Brain microvascular endothelial cell (primary cell): Measurements from ENCODE around the gene ADGB.

ENCODE experiments used
- DNase-seq: peaks from one replicate; pipeline ENCODE4 v3.0.0-alpha.2; 2020
- H3K27ac ChIP-seq: fragments of 250-450 bp; sonication (Bioruptor Pico); 2 replicates; pipeline ENCODE4 v1.5.1; 2020; ENCODE audit warnings: mild to moderate bottlenecking, moderate library complexity
- H3K27me3 ChIP-seq: fragments of 250-450 bp; sonication (Bioruptor Pico); replicated peaks from 2 replicates; pipeline ENCODE4 v1.5.1; 2020; ENCODE audit warnings: mild to moderate bottlenecking
- H3K36me3 ChIP-seq: fragments of 250-450 bp; sonication (Bioruptor Pico); replicated peaks from 2 replicates; pipeline ENCODE4 v1.5.1; 2020; ENCODE audit warnings: mild to moderate bottlenecking
- H3K4me3 ChIP-seq: 2 replicates; pipeline ENCODE4 v1.5.1; 2011; ENCODE audit warnings: low read depth, mild to moderate bottlenecking, control low read depth, low read length, moderate library complexity
- in situ Hi-C: cut with HindIII; loops from 2 replicates; pipeline ENCODE4 v1.10.0; 2017; ENCODE audit warnings: low sequenced_read_pairs, low pct_ligation_motif_present
- TF ChIP-seq, protein P1 (sequence below): IDR thresholded peaks from 2 replicates; pipeline ENCODE4 v1.5.1; 2011; ENCODE audit warnings: low read depth, mild to moderate bottlenecking, moderate library complexity, low read length, control low read depth, inconsistent platforms; ENCODE audit errors: missing control alignments

Gene ADGB

DNA sequence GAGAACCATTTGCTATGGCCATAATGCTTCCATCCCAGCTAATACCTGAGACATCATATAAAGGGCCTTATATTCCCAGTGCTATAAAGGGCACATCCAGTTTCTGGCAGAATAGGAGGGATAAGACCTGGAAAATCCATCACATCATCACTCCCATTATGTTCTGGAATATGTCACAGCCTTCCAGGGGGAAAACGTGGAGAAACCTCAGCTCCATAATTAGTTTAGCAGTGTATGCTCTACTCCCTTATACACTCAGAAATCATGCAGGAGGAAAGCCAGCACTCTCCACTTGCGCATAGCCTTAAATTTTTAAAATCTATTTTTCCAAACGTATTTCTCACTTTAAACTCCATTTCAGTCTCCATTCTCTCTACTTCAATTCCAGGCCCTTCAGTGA, 140.9 kb downstream of the ADGB start:
- Histone ChIP-seq H3K27ac (no peak overlapping the region), H3K27me3 (peaks cover 5% of the 10 kb centered on the region), H3K4me3 (no peak overlapping the region), H3K36me3 (no peaks in the 10 kb centered on the region)
- no peak for DNase-seq
- TF ChIP-seq, protein P1, sequence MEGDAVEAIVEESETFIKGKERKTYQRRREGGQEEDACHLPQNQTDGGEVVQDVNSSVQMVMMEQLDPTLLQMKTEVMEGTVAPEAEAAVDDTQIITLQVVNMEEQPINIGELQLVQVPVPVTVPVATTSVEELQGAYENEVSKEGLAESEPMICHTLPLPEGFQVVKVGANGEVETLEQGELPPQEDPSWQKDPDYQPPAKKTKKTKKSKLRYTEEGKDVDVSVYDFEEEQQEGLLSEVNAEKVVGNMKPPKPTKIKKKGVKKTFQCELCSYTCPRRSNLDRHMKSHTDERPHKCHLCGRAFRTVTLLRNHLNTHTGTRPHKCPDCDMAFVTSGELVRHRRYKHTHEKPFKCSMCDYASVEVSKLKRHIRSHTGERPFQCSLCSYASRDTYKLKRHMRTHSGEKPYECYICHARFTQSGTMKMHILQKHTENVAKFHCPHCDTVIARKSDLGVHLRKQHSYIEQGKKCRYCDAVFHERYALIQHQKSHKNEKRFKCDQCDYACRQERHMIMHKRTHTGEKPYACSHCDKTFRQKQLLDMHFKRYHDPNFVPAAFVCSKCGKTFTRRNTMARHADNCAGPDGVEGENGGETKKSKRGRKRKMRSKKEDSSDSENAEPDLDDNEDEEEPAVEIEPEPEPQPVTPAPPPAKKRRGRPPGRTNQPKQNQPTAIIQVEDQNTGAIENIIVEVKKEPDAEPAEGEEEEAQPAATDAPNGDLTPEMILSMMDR = no peak
- in situ Hi-C loops = no loop called here

DNA sequence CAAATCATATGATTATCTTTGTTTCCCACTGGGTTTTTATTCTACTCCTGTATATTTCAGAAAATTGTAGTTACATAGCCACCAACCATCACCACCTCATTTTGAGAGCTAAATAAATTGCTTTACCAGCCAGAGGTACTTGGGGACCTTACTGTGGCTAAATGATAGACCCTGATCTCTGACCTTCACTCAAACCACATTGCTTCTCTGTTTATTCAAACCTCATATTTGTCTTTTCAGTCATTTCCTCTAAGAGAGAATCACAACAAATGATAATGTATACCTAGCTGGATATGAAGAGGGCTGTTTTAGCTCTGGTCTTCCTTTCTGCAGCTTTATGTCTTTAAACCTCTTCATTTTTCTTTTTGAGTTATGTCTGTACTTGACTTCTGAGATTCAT, 142.8 kb downstream of the ADGB start:
- TF ChIP-seq, protein P1 = no peak
- in situ Hi-C loops = no loop called here
- Histone ChIP-seq H3K27ac (no peak overlapping the region), H3K4me3 (no peak overlapping the region), H3K36me3 (no peaks in the 10 kb centered on the region), H3K27me3 (peaks cover 5% of the 10 kb centered on the region)
- DNase-seq = peak; percentile 5

DNA sequence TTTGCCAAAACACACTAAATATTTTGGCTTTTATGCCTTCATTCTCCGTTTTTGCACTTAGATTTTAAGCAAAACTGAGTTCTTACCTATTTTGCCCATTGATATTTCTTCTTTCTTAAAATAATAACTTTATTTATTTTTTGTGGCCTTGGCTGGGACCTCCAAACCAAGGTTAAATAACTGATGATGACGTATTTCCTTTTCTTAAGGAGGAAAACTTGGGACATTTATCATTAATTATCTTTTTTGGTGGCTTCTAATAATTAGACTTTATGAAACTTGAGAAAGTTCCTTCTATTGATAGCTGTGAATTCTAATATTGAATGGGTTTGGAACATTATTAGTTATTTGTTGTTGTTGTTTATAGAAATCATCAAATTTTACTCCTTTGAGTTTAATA, 154.5 kb downstream of the ADGB start:
- Histone ChIP-seq H3K27me3 (no peaks in the 10 kb centered on the region), H3K4me3 (no peak overlapping the region), H3K27ac (no peak overlapping the region), H3K36me3 (no peaks in the 10 kb centered on the region)
- no peak for DNase-seq
- TF ChIP-seq, protein P1 = no peak
- in situ Hi-C loops = no loop called here

DNA sequence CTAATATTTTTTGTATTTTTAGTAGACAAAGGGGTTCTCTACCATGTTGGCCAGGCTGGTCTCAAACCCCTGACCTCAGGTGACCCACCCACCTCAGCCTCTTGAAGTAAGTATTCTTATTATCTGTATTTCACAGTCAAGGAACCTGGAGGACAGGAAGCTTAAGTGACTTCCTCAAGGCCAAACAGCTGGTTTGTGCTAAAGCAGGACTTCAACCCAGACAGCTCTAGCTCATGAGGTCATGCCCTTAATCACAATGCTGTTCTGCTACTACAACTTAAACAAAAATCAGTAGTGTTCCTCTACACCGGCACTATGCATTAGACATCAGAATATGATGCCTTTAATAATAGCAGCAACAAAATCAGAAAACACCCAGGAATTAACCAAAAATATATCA, 168.9 kb downstream of the ADGB start:
- Histone ChIP-seq H3K4me3 (no peak overlapping the region), H3K36me3 (no peaks in the 10 kb centered on the region), H3K27me3 (peaks cover 2% of the 10 kb centered on the region), H3K27ac (no peak overlapping the region)
- in situ Hi-C loops = no loop called here
- no peak for DNase-seq
- TF ChIP-seq, protein P1 = no peak

DNA sequence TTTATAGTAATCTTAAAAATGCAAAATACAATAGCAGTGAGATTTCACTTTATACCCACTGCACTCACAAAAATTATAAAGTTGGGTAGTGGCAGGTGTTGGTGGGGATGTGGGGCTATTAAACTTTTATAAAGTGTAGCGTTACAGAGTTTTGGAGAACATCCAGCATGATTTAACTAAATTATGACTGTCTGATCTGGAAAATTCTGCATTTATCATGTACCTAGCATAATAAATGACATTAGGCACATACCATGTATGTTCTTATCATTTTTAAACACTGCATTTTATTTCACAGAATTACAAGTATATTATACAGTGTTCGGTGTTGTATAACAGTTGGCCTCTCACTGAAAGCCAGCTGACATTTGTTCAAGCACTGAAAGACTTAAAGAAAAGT, 169.9 kb downstream of the ADGB start:
- Histone ChIP-seq H3K4me3 (no peak overlapping the region), H3K36me3 (no peaks in the 10 kb centered on the region), H3K27ac (no peak overlapping the region), H3K27me3 (peaks cover 2% of the 10 kb centered on the region)
- DNase-seq = no peak
- TF ChIP-seq, protein P1 = no peak
- in situ Hi-C loops = no loop called here

DNA sequence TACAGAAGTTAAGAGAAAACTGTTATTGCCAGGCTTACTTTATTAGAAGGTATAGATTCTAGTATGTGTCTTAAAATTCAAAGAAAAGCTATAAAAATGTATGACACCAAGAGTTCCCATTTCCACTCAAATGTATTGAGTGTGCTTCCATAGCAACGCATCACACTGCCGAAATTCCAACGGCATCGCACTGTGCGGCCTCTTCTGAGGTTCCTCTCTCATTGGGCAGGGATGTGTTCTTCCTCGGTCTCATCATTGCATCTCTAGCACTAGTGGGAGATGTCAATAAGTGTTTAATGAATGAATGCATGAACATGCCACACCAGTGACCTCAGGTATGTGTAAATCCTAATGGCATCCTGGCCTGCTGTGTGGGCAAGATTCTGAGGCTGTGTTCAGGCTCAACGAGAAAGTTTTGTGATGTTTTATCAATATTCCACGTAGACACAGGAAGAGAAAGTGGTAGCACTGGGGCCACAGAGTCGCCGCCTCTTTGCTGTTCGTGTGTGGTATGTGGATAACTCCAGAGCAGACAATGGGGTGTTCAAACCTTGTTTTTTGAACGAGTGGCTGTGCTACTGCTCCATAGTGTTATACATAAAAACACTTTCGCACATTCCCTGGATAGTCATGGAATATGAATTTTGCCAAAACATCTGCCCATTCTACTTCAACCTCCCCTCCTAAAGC, 171.6 kb downstream of the ADGB start:
- no peaks in the 10 kb centered on the region for H3K36me3 ChIP-seq
- TF ChIP-seq, protein P1 = no peak

More for the DNA sequence above, 171.6 kb downstream of the ADGB start:
- in situ Hi-C loops = no loop called here
- no peak for DNase-seq
- no peaks in the 10 kb centered on the region for H3K27me3 ChIP-seq
- H3K4me3 ChIP-seq = no peak overlapping the region
- no peak overlapping the region for H3K27ac ChIP-seq
